Mesothelial cell of epicardium (in vitro differentiated cells): ENCODE results near the gene MTF2. TPM values are rescaled to one million over a fixed set of nuclear protein-coding genes. Genes with fewer than 3 reads are reported as not detected.
"Not testable (repeated sequence)": the region's sequence is repeated elsewhere in the genome, so short reads cannot be mapped to it uniquely, and the experiment has no call there.

ENCODE experiments used
- DNase-seq, 2 experiments: peaks; one replicate each; pipeline ENCODE4 v3.0.0; 2021; ENCODE audit warnings: low spot score in 2 of 2; ENCODE audit not compliant: unreplicated experiment in 2 of 2
- H3K27ac Mint-ChIP-seq: 2 replicates; pipeline ENCODE4 v1.8.0; 2021; ENCODE audit warnings: mixed read lengths
- H3K27me3 Mint-ChIP-seq: 2 replicates; pipeline ENCODE4 v1.8.0; 2021; ENCODE audit warnings: low read depth, mixed read lengths
- H3K36me3 Mint-ChIP-seq: 2 replicates; pipeline ENCODE4 v1.8.0; 2021; ENCODE audit warnings: mixed read lengths
- H3K4me1 Mint-ChIP-seq: 2 replicates; pipeline ENCODE4 v1.8.0; 2021; ENCODE audit warnings: mixed read lengths
- H3K4me3 Mint-ChIP-seq: 2 replicates; pipeline ENCODE4 v1.8.0; 2021; ENCODE audit warnings: mild to moderate bottlenecking, moderate library complexity, mixed read lengths
- H3K9me3 Mint-ChIP-seq: 2 replicates; pipeline ENCODE4 v1.8.0; 2021; ENCODE audit warnings: mixed read lengths
- CTCF ChIP-seq: fragments of 200-600 bp; sonication (generic); IDR thresholded peaks from one replicate; pipeline ENCODE4 v1.5.0; 2021; ENCODE audit warnings: antibody characterized with exemption; ENCODE audit not compliant: unreplicated experiment
- total RNA-seq: library from RNA; stranded (reverse); gene quantifications from 3 replicates; pipeline ENCODE4 v1.2.1, GENCODE V29; 2021

Gene MTF2
- 70.9 to 76.2 TPM (median 73.5 TPM) in 3 replicates for total RNA-seq

DNA sequence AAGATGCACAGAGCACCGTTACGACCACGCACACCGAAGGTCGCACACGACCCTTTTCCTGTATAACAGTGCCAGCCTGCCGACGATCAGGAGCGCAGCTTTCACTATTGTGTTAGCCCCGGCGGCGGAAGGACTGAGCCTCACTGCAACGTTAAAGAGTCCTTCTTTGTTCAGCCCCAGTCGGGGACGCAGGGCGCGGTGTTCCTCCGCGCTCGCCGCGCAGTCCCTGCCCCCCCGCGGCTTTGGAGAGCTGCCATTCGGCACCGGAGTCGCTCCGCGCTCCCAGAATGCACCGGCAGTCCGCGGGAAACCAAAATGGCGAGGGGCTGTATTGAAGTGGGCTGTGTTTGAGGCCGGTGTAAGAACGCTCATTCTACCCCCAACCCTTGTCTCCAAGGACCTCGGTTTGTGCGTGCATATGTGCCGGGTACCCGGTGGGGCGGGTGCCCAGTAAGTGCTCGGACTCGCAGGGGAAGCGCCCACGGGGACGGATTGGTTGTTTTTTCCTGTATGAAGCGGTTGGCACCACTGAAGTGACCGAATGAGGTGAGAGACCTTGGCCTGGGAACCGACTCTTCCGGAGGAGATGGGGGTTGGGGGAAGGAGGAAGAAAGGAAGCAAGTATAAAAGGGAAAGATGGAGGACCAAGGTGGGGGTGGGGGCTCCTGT lies at the start of gene MTF2:
TSS of gene MTF2 (plus strand) at position 298 of the 669 bp plus-strand sequence. CDS start at position 542, 244 bp downstream.
- Mint-ChIP-seq H3K9me3 (peaks cover 10% of the 10 kb centered on the region), H3K27me3 (no peaks in the 10 kb centered on the region), H3K36me3 (peaks cover 15% of the 10 kb centered on the region), H3K4me3 (peak within 1 kb of the TSS; percentile 97), H3K27ac (peak within 1 kb of the TSS; percentile 99), H3K4me1 (peaks cover 23% of the 10 kb centered on the region)
- TF ChIP-seq CTCF = no peak
- peak; percentile 95 to 98 for DNase-seq

DNA sequence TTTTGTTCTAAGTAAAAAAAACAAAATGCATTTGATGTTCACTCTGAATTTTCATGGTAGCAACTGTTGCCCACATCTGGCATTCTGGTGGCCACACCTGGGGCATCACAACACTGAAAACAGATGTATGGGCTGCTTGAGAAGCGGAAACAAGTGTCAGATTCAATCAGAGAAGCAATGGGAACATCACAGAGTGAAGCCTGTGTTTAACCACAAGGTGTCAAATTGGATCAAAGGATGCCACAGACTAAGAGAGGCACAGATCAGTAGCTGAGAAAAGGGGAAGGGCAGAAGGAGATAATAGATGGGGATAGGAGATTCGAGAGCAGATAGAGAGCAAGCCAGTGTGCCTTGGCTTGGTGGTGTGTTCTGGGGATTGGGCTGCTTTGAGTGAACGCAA lies 49.8 kb upstream of the MTF2 start:
- peaks cover 19% of the 10 kb centered on the region for H3K27me3 Mint-ChIP-seq
- no peaks in the 10 kb centered on the region for H3K9me3 Mint-ChIP-seq
- H3K4me3 Mint-ChIP-seq = no peak overlapping the region
- DNase-seq = no peak
- peaks cover 4% of the 10 kb centered on the region for H3K4me1 Mint-ChIP-seq
- TF ChIP-seq CTCF = no peak
- no peak overlapping the region for H3K27ac Mint-ChIP-seq
- no peaks in the 10 kb centered on the region for H3K36me3 Mint-ChIP-seq

DNA sequence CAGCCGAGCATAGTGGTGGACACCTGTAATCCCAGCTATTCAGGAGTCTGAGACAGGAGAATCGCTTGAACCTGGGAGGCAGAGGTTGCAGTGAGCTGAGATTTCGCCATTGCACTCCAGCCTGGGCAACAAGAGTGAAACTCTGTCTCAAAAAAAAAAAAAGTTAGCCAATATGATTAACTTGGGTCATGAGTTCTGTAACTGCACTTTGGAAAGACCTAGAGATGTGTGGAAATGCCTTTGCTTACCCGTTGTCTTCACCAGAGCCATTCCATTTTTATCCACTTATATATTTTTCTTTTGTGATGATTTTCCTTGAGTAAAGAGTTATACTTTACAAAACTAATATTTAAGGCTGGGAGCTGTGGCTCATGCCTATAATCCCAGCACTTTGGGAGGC lies 48.9 kb upstream of the MTF2 start:
- H3K27me3 Mint-ChIP-seq = peaks cover 17% of the 10 kb centered on the region
- not testable (repeated sequence) for H3K27ac Mint-ChIP-seq, H3K9me3 Mint-ChIP-seq

GRCh38 chr1:93031711-93032110 lies 47.4 kb upstream of the MTF2 start:
- no peak for DNase-seq
- H3K36me3 Mint-ChIP-seq = no peaks in the 10 kb centered on the region
- H3K27me3 Mint-ChIP-seq = peaks cover 17% of the 10 kb centered on the region
- no peak for TF ChIP-seq CTCF
- no peak overlapping the region for H3K27ac Mint-ChIP-seq
- no peak overlapping the region for H3K4me3 Mint-ChIP-seq
- H3K9me3 Mint-ChIP-seq = no peaks in the 10 kb centered on the region
- H3K4me1 Mint-ChIP-seq = no peaks in the 10 kb centered on the region

More for the DNA sequence above, 48.9 kb upstream of the MTF2 start:
- not testable (repeated sequence) for H3K36me3 Mint-ChIP-seq, DNase-seq, H3K4me1 Mint-ChIP-seq, H3K4me3 Mint-ChIP-seq

GRCh38 chr1:93033029-93033428 lies 46.1 kb upstream of the MTF2 start:
- Mint-ChIP-seq H3K36me3 (no peaks in the 10 kb centered on the region), H3K4me1 (no peaks in the 10 kb centered on the region), H3K27me3 (peaks cover 11% of the 10 kb centered on the region), H3K4me3 (no peak overlapping the region), H3K9me3 (no peaks in the 10 kb centered on the region), H3K27ac (no peak overlapping the region)
- no peak for TF ChIP-seq CTCF
- no peak for DNase-seq

DNA sequence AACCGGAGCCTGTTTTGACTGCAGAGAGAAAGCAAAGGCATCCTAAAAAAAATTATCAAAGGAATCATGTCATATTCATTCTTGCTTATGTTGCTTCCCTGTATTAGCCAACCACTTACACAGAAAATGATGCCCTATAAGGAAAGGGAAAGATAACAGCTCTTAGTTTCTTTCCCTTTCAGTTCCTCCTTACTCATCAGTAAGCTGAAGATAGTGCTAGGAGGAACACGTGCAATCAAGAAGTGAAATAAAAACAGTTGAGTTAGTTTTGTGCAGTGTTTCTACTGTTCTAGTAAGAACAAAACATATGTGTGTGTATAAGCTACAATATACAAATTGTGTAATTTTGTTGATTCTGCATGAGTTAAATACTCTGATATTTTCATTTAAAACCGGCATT lies 45.3 kb upstream of the MTF2 start:
- H3K4me1 Mint-ChIP-seq = no peaks in the 10 kb centered on the region
- H3K27me3 Mint-ChIP-seq = peaks cover 5% of the 10 kb centered on the region
- DNase-seq = no peak
- H3K9me3 Mint-ChIP-seq = no peaks in the 10 kb centered on the region
- no peak overlapping the region for H3K27ac Mint-ChIP-seq
- no peaks in the 10 kb centered on the region for H3K36me3 Mint-ChIP-seq
- H3K4me3 Mint-ChIP-seq = no peak overlapping the region
- no peak for TF ChIP-seq CTCF
